Heart left ventricle (tissue), 13 donors: ENCODE data around the gene RPL38.

Experiments used
- CTCF ChIP-seq, 12 donors: fragments of 200-600 bp; sonication (generic) in 4 of 12; IDR thresholded peaks; one replicate each; pipeline versions ENCODE4 v1.5.0 to v1.8.0; 2018 to 2022; ENCODE audit warnings: antibody characterized with exemption in 12 of 12, mild to moderate bottlenecking in 5 of 12
- POLR2A ChIP-seq, 2 donors: fragments of 450-650 bp; IDR thresholded peaks; one replicate each; pipeline ENCODE4 v1.6.1; 2017; ENCODE audit warnings: antibody characterized with exemption in 2 of 2, mild to moderate bottlenecking in 2 of 2, moderate library complexity in 2 of 2
- donor health status: ischemic (EF 13 %, LVEDD 7.1; RV severe dilation, severe dysfunction).
- donor health status: DM: no; HTN: yes; CAD: no.
- donor health status: DM: no; HTN: no; CAD: no.
- donor health status: ischemic (EF 25% LVEDD 6.9; RV normal size, moderate dysfunction).
- donor health status: ischemic (EF 25% LVEDD 5.7; RV mildly dilated, moderate dysfunction).
- donor health status: ischemic (EF 35%, LVEDD 5.7; RV mildly dilated, moderate dysfunction).
- donor health status: nonischemic (EF 11% LVEDD 7.7; RV severe dilation, severe dysfunction).
- donor health status: DM: yes; HTN: yes; CAD: no.
- donor health status: PGD.
- donor health status: ischemic (EF 29% LVEDD 5.4; RV normal size, mild dysfunction).
- donor health status: nonischemic (EF 23%, LVEDD 6.1; RV moderate dilation, normal function).

GRCh38 chr17:74187761-74188160, 15.7 kb upstream of the RPL38 start:
- no peak for TF ChIP-seq CTCF (IDR thresholded peaks at IDR 0.05)
- no peak for TF ChIP-seq POLR2A (IDR thresholded peaks at IDR 0.05)
